GM12801 (cell line): ENCODE data around the gene MARF1.

Experiments
- TF ChIP-seq, protein P1 (sequence below): IDR thresholded peaks from one replicate; pipeline ENCODE4 v1.5.1; 2011; ENCODE audit warnings: control low read depth; ENCODE audit not compliant: insufficient read length; ENCODE audit errors: extremely low read depth

MARF1 gene

DNA sequence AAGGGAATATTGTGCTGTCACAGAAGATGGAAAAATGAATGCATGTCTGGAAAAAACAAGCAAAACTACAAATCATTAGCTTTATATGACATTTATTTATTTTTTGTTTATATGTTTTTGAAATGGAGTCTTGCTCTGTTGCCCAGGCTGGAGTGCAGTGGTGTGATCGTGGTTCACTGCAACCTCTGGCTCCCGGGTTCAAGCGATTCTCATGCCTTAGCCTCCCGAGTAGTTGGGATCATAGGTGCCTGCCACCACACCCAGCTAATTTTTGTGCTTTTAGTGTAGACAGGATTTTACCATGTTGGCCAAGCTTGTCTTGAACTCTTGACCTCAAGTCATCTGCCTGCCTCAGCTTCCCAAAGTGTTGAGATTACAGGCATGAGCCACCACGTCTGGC is 15.6 kb upstream of the MARF1 start:
- TF ChIP-seq, protein P1, sequence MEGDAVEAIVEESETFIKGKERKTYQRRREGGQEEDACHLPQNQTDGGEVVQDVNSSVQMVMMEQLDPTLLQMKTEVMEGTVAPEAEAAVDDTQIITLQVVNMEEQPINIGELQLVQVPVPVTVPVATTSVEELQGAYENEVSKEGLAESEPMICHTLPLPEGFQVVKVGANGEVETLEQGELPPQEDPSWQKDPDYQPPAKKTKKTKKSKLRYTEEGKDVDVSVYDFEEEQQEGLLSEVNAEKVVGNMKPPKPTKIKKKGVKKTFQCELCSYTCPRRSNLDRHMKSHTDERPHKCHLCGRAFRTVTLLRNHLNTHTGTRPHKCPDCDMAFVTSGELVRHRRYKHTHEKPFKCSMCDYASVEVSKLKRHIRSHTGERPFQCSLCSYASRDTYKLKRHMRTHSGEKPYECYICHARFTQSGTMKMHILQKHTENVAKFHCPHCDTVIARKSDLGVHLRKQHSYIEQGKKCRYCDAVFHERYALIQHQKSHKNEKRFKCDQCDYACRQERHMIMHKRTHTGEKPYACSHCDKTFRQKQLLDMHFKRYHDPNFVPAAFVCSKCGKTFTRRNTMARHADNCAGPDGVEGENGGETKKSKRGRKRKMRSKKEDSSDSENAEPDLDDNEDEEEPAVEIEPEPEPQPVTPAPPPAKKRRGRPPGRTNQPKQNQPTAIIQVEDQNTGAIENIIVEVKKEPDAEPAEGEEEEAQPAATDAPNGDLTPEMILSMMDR: no peak

DNA sequence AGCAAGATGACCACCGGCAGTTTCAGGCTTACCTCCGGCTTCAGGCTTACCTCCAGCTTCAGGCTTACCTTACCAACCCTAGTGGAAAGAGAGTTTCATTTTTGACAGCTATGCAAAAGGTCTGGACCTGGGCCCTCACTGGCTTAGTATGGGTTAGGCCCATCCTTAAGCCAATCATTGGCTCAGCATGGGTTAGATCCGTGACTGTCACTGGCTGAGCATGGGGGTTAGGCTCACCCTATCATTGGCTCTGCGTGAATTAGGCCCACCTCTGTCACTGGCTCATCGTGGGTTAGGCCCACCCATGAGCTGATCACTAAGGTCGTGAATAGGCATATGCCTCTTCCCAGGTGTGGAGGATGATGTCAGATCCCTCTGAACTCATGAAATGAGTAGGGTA is 15.2 kb upstream of the MARF1 start:
- TF ChIP-seq, protein P1: no peak

DNA sequence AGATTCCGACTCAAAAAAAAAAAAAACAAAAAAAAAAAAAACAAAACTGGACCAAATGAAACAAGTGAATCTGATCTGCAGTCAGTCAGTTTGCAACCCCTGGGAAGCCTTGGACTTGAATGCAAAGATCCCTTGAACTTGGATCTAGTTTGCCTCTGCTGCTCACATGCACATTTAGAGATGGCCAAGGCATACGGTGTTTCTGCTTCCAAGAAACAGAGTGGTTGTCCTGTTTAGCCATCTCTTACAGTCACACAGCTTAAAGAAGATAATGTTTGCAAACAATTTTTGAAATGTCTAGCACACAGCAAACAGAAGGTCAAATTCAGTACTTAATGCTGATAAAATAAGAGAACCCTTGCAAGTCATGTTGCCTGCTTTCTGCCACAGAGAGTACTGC is 11.6 kb upstream of the MARF1 start:
- TF ChIP-seq, protein P1: no peak

DNA sequence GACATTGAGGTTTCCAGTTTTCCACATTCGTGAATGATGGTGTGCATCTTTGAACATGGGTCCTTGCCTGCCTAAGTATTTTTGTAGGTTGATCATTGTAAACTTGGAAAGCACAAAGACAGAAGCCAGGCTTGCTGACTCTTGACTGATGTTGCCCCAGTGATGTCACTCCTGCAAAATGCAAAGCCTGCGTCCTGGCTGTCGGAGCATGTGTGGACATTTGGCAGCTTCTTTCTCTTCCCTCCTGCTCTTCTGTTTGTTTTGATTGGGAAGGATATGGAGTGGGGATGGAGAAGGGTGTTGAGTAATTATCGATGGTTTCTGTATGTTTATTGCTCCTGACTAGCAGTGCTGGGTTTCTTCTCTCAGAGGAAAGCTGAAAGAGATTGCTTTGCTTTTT is 10.3 kb upstream of the MARF1 start:
- TF ChIP-seq, protein P1: no peak

DNA sequence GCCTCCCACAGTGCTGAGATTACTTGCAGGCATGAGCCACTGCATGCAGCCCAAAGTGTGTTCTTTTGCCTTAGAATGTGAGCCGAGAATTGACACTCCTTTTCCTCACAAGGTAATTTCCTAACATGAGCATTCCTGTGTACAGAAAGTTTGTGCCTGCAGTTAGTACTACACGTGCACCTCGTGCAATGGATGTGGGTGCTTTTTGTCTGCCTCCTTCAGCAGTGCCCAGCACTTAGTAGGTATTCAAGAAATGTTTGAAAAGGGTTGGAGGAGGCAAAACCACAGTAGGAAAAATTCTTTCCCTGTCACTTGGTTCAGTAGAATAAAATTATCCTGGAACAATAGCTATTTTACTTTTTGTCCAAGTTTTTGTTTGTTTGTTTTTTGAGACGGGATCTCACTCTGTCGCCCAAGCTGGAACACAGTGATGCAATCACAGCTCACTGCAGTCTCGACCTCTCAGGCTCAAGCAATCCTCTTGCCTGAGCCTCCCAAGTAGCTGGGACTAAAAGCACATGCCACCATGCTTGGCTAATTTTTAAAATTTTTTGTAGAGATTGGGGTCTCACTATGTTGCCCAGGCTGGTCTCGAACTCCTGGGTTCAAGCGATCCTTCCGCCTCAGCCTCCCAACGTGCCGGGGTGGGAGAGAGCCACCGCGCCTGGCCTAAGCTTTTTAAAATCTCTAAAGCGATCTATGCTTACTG is 9.5 kb upstream of the MARF1 start:
- TF ChIP-seq, protein P1: no peak

DNA sequence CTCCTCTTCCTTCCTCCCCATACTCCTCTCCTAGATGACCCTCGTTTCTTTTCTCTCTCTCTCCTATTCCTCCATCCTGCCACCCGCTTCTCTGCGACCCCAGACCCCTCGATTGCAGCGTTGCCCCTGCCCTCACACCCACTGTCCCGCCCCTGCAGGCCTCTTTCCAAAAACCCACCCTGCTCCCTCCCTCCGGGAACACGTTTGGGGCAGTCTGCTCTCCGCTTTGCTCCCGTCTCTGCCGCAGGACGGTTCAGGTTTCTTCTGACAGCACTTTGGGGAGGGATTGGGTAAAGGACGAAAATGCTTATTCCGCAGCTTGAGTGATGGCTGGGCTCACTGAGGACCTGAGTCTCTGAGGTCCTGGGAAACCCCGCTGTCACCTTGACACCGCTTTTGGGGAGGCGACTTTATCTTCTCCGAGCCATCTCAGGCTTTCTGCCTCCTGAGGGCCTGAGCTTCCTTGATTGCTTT is 7.8 kb upstream of the MARF1 start:
- TF ChIP-seq, protein P1: no peak

DNA sequence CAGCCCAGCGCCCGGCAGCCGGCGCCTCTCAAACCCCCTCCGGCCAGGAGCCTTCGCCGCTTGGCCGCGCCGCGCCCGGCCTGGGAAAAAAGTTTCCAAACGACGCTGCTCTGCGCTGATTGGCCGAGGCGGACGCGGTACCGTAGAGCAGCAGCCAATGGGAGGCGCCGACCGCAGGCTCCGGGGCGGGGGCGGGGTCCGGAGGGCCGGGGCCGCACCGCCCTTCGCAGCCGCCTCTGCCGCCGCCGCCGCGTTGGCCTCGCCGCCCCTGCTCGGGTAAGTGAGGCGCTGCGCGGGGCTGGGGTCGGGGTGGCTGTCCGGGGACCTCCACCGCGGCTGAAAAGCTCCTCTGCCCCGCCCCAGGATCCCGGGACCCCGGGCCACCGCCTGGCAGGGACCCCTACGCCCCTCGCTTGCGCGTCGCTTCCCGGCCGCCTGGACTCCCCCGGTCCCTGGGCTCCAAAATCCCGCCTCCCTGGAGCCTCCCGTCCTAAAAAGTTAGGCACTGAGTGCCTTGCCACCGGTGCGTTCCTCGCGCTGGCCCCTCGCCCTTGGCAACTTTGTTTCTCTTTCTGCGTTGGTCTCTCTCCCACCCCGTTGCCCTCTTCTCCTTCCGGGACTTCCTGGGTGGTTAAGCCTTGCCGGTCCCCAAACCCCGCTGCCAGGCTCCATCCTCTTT is 7.2 kb upstream of the MARF1 start, which contains the start of gene NDE1:
Gene NDE1 (plus strand): TSS at position 227 of the 679 bp plus-strand sequence. CDS start 14,534 bp downstream, outside the sequence.
- TF ChIP-seq, protein P1: no peak
